NCI-H69 (cell line): ENCODE data around the gene HYAL3.
"Not testable (repeated sequence)": the region's sequence is repeated elsewhere in the genome, so short reads cannot be mapped to it uniquely, and the experiment has no call there.

Experiments
- DNase-seq: peaks from one replicate; lab custom pipeline; 2025; lab: John Stamatoyannopoulos, UW

Gene HYAL3

DNA sequence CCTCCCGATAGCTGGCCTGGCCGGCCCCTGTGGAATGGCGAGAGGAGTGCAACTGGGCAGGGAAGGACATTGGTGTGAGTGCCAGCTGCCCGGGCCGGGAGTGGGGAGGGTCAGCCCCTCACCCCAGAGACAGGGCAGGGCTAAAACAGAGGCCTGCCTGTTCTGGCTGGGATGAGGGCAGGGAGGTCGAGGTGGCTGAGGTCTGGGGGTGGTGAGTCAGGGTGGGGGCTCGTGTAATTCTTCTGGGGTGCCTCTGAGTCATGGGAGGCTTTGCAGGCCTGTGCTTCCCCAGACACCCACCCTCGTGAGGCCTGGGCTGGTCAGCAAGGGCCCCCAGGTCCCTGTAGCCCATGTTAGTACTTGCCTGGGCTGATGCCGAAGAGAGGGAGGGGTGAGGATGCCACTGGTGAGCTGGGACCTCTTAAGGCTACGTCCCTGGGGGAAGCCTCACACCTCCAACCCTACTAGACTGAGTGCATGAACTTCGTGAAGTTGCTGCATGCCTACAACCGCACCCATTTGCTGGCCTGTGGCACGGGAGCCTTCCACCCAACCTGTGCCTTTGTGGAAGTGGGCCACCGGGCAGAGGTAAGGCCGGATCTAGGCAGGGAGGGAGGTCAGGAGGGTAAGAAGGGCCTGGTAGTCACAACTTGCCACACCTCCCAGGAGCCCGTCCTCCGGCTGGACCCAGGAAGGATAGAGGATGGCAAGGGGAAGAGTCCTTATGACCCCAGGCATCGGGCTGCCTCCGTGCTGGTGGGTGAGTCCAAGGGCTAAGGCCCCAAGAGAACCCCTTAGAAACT lies 28.6 kb downstream of the HYAL3 start:
- no peak for DNase-seq

DNA sequence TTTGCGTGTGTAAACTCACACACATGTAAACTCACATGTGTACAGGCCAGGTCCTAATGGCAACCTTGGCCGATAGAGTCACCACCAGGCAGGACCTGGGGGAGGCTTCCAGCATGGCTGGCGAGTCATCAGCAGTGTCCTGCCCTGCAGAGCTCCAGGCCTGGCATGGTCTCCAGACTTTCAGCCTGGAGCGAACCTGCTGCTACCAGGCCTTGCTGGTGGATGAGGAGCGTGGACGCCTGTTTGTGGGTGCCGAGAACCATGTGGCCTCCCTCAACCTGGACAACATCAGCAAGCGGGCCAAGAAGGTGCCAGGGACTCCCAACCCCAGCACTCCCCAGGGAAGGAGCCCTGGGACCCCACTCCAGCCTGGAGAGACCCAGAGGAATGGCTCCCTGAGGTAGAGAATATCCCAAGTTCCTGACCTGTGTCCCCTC lies 29.2 kb downstream of the HYAL3 start:
- no peak for DNase-seq

DNA sequence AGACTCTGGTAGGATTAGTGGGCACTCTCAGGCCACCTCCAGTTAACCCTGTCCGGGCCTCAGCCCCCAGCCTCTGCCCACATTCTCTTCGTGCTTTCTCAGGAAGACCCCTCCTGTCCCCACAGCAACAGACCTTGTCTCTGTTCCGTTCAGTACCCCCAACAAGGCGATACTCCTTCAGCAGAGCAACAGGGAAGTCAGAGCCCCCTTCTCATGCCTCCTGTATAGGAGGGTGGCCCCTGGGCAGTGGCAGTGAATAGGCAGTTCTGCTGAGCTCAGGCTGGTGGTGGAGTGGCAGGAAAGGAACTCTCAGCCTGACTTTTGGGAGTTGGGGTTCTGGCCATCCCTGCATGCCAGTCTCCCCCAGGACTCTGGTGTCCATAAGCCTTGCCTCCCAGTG lies 29.7 kb downstream of the HYAL3 start:
- no peak for DNase-seq

DNA sequence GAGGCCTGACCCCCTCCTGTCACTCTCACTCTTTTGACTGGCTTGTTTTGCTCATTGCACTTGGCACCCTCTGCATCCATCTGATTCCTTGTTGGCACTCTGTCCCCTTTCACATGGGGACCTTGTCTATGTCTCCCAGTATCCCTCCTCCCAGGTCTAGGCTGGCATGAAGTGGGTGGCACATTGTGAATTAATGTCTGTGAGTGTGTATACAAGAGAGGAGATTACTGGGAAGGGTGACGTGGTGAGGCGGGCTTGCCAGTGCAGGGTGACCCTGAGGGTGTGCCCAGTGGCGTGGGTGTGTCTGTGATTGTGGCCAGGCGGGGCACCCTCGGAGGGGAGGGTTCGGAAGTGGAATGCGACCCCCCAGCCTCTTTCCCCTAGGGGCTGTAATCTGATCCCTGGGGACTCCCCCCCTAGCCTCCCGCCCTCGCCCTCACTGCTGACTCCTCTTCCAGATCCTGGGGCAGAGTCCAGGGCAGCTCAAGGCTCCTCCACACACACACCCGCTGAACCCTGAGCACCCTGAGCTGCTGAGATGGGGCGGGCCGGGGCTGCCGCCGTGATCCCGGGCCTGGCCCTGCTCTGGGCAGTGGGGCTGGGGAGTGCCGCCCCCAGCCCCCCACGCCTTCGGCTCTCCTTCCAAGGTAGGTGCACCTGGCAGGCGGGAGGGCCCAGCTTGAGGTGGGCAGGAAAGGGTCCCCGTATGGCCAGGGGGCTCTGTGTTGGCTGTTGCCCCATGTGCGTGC lies 30.3 kb downstream of the HYAL3 start, which contains the start of gene SEMA3B:
TSS of gene SEMA3B (plus strand) at position 445 of the 749 bp plus-strand sequence. CDS start at position 539, 94 bp downstream.
- DNase-seq = peak; percentile 42

DNA sequence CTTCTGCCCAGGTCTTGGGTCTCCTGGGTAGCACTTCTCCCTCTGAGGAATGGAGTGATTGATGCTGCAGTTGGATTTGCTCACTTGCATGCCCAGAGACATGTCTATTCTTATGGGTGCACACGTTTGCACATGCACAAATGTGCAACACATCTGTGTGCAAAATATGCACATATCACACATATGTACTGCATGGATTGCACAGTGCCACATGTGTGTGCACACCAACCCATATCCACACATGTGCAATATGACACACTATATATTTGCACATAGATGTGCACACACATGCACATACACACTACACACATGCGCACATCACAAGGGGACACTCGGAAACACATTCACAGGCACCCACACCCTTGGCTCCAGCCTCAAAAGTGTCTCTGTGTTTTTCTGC lies 30.9 kb downstream of the HYAL3 start:
- no peak for DNase-seq

DNA sequence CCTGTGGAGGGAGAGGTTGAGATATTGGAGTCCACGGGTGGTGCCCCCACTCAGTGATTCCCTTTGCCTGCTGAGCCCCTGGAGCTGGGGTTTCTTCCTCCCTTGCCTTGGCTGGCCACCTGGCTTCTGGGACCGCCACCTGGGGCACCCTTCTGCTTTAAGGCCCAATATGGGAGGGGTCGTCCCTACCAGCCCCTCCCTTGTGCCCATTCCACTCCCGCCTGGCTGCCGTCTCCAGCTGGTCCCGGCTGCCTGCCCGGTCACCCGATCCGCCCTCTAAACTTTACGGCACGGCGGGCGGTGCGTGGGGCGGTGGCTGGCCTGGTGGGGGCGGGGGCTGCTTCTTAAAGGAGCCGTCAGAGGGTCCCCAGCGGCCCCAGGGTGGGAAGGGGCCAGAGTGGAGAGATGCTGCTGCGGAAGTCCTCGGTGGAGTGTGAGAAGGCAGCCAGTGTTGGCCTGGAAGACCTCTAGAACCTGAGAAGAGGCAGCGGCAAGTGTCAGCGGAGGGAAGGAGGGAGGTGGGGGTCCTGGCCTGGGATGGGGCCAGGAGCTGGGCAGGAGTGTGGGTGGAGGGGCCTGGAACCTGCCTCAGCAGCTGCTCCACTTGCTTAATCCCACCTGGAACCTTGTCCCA lies 31.8 kb downstream of the HYAL3 start:
- DNase-seq = peak; percentile 83

DNA sequence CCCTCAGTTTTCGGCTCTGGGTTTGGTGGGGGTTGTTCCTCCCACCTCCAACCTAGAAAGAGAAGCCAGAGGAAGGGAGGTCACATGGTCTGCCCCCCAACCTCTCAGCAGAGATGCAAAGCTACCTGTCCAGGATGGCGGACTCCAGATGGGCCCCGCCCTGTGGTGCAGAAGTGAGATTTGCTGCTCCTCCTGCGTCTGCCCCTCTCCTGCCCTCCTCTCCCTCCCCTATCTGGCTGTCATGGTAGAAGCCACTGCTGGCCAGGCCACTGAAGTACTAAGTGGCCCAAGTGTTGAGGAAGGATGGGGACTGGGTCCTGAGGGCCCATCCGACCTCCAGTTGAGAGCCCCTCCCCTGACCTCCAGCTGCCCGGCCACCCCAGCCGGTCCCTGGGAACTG lies 32.4 kb downstream of the HYAL3 start:
- DNase-seq = peak; percentile 33

DNA sequence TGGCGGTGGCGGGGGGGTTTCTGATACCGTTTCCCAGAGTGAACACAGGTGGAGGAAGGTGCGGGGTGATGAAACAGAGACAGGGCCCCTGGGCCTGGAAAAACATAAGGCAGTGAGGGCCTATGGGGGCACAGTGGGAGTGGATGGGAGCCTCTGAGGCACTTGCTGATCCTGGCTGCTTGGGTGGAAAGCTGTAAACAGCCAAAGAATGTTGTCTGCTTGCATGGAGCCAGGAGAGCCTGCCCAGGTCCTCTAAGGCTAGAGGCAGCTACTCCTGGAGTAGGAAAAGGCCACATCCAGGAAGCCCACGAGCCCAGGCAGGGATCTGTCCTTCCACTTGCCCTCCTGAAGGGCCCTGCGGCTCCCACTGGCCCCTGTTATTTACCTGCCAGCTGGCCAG lies 33.2 kb downstream of the HYAL3 start:
- no peak for DNase-seq

DNA sequence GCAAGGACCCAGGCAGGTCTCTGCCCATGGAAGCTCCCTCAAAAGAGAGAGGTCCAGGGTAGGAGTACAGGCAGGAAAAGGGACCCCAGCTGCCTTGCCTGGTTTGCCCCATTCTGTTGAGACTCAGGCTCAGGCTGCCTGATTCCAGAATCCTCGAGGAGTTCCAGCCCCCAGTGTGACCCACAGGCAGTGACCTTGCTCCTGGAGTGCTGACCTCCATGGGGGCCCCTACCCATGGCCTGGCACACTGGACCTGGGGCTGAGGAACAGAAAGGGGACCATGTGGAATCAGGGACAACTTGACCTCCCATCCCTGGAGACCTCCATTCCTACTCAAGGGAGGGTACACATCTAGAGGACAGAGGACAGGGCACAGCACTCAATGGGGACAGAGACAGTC lies 33.6 kb downstream of the HYAL3 start:
- no peak for DNase-seq

DNA sequence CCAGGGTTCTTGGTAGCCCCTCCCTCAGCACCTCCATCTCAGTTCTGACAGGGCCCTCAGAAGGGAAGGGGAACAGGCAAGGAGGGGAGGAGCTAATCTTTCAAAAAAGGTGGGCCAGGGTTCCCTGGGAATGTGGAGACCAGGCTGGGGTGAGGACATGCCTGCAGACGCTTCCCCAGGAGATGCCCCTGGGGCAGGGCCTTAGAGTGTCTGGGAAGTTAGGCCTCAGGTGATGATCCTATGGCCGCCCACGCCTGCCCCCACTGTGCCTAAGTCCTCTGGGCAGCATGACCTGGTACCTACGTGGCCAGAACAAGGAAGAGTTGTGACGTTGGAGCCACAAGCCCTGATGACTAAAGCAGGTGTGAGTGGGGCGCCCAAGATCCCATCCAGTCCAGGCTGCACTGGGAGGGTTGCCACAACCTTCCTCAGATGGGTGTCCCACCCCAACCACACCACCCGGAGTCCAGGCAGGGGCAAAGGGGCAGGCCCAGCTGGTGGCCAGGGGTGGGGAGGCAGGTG lies 34.2 kb downstream of the HYAL3 start:
- DNase-seq = no peak

DNA sequence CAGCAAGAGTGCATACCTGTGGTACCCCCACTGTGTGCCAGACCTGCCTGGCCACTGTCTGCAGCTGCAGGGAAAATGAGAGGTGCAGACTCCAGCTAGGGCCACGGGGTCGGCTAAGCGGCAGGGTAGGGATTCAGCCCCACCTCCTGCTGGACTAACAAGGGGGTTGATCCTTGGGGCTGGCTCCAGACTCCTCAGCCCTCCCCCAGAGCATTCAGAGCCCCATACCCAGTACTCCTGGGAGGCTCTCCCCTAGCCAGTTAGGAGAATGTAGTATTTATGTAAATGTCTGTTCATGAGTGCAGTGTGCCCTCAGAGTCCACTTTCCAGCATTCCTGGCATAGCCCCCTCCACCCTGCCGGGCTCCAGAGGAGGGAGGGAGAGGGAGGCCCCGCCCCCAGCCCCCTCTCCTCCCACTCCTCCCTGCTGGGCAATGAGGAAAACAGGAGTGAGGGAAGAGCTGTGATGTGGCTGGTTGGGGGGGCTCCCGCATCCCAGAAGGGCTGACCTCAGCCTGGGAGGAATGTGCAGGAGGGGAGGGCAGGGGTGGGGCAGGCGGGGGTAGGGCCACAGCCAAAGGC lies 34.7 kb downstream of the HYAL3 start:
- DNase-seq = peak; percentile 73

DNA sequence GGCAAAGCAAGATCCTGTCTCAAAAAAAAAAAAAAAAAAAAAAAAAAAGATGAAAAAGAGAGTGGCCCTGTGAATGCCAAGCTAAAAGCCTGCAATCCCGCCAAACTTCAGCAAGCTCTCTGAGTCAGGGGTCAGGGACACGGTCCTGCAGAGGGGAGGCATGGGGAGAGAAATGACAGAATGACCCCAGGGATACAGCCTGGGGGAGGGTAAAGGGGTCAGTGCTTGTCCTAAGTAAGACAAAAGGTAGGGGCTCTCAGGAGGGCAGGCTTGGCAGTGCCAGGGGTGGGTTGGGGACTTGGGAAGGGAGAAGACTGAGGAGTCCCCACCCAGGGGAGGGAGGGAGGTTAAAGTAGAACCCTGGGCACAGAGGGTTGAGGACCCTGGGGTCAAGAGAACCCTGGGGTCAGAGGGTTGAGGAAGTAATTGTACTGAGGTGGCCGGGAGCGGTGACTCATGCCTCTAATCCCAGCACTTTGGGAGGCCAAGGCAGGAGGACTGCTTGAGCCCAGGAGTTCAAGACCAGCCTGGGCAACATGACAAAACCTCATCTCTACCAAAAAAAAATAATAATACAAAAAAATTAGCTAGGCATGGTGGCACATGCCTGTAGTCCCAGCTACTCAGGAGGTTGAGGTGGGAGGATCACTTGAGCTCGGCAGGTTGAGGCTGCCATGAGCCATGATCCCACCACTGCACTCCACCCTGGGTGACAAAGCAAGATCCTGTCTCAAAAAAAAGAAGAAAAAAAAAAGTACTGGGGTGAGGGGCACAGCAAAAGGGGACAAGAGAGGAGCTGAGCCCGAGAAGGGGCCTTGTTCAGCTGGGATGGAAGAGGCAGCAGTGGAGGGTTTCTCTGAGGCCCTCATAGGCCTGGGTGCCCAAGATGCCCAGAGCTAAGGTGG lies 35.5 kb downstream of the HYAL3 start:
- DNase-seq = no peak

DNA sequence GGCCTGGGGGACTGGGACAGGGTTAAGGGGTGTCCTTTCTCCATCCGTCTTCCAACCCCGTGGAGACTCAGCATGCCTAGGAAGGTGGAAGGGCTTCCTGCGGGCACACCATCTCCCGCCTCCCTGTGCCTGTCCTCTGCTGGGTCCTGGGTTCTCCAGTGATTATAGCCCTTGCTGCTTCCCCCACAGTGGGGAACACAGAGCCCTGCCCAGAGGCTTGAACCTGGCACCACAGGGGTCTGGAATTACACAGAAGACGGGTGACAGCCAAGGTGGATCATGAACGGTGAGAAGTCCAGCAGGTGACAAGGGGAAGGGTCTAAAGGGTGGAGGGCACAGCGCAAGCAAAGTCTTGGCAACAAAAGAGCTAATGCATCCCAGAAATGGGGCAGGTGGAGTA lies 36.4 kb downstream of the HYAL3 start:
- DNase-seq = no peak

DNA sequence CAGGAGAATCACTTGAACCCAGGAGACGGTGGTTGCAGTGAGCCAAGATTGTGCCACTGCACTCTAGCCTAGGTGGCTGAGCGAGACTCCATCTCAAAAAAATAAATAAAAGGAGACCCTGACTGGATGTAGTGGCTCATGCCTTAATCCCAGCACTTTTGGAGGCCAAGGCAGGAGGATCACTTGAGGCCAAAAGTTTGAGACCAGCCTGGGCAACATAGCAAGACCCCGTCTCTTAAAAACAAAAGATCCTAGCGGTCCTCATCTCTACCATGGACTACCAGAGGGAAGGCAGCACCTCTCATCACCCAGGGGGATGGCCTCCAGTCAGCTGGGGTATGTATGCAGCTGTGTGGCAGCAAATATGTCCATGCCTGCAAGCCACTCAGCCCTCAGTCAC lies 37.0 kb downstream of the HYAL3 start:
- DNase-seq = not testable (repeated sequence)

DNA sequence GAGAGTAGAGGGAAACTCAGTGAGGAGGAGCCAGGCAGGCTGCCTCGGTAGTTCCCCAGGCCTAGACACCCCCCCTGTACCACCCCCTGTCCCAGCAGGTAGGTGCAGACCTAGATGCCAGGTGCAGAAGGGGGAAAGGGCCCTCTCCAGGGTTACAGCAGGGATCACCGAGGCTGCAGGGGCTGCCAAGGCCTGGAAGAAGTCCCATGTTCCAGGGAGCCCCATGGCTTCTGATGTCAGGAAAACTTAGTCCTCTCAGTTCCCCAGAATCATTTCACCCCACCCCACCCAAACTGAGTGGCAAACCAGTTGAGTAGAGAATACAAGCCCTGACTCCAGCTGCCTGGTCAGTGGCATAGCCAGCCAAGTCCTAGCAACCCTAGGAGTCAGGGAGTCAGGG lies 37.7 kb downstream of the HYAL3 start:
- no peak for DNase-seq

DNA sequence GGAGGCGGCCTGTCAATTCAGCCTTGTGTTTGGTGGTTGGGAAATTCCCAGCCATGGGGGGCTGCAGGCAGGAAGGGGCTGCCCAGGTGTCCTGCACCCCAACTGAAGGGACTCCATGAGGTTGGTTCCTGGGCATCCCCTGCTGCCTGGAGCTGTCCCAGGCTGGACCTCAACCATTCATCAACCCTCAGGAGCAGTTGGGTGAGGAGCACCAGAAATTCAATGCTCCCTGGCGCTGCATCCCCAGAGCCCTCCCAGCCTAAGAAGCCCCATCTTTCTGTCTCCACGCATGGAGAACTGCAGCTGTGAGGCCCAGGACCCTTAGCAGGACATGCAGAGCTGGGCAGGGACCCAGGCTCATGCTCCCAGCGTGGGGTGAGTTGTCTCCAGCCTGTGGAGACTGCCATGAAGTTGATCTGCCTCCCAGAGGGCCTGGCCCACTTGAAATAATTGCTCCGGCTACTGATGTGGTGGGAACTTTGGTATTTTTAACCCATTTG lies 38.2 kb downstream of the HYAL3 start:
- DNase-seq = peak; percentile 33

DNA sequence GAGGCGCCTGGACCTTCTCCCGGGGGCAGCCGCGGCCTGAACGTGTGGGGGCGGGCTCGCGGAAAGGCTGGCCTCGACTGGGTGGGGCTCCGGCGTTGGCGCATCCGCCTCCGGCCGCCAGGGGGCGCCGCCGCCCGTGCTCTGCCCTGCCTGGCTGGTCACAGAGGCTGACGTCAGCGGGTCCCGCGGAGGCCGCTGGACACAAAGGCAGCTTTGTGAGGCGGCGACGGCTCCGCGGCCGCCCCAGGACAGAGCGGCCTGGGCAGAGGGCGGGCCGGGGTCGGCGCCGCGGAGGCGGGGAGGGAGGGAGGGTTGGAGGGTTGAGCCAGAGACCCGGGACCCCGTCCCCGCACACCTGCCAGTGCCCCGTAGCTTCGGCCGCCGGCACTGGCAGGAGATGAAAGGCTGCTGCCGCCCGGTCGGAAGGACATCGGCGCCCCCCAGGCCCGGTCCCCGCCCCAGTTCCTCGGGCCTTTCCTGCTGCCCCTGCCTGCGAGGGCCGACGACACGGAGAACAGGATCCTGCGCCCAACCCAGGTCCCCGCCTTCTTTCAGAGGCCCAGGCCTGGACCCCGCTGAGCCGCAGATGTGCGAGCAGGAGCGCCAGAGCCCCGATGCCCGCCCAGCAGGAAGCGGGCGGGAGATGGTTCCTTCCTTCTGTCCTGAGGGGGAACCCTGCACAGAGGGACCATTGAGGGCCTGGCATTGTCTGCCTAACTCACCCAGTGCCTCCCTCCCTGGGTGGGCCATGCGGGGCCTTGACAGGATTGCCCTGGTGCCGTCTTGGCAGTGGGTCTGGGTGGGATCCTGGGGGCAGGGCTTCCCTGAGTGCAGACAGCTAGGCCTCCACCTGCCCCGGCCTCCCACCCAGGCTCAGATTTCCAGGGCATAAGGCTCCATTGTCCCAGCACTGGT lies 38.9 kb downstream of the HYAL3 start:
- peak; percentile 88 for DNase-seq

DNA sequence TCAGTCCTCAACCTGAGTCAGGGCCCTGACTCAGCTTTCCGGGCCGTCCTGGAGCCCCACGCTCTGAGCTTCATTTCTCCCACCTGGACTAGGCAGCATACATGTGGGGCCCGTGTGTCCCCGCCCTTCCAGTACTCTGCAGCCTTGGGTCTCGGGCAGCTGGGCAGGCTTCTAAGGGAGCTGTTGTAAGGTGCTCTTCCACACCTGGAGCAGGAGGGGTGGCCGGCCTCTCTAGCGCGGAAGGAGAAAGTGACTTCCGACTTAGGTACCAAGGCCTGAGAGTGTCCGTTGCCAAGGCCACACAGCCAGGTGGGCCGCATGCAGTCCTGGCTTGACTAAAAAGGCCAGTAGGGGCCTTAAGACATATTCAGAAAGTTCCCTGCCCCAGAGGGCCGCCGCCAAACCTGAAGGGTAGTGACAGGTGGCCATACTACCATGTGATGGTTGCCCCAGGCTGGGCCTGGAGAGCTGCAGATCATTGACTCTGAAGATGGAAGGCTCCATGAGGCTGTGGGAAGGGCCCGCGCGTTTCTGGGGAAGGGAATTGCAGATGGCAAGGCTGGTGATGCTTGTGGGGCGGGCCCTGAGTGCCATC lies 39.7 kb downstream of the HYAL3 start:
- no peak for DNase-seq

DNA sequence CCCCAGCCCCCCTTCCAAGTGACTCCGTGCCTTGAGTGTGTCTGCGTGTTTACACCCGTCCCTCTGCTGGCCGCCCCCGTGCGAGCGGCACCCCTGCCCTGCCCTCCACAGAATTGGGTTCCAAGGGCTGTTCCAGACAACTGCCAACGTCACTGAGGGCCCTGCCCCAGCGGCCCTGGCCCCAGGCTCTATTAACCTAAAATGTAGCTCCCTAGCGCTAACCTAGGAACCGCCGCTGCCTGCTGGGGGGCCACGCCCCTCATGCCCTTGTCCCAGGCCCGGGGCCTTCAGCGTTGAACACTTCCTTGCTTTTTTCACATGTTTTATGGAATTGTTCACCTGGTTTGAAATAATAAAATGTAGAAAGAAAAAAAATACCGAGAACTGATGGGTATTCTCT lies 40.2 kb downstream of the HYAL3 start:
- no peak for DNase-seq
